GM12878 (cell line): ENCODE measurements around the gene CACNA2D1. TPM values are rescaled to one million over a fixed set of nuclear protein-coding genes. Genes with fewer than 3 reads are reported as not detected.

ENCODE experiments used
- ATAC-seq: fragments of 200-7000 bp; cut with Tn5 transposase; 3 replicates; pipeline ENCODE4 v1.9.1; 2020; ENCODE audit warnings: mild to moderate bottlenecking, moderate library complexity
- BruUV-seq: library from RNA; stranded (reverse); fragments of 400-500 nt; replicated peaks from 2 replicates; lab custom pipeline; 2021; lab: Mats Ljungman, UMichigan
- CTCF ChIA-PET: fragments of 300-600 bp; sonication (Branson Sonifier 250); formaldehyde crosslinking; extraction: SDS; loops from one replicate; lab custom pipeline; 2021; ENCODE audit warnings: inconsistent platforms; lab: Yijun Ruan, JAX
- POLR2A ChIA-PET: fragments of 350-600 bp; formaldehyde crosslinking; extraction: SDS; loops from one replicate; lab custom pipeline; 2021; ENCODE audit warnings: inconsistent platforms; lab: Charles Lee
- RAD21 ChIA-PET: fragments of 300-600 bp; sonication (Branson Sonifier 250); formaldehyde crosslinking; loops from one replicate; lab custom pipeline; 2023; ENCODE audit warnings: antibody characterized with exemption; ENCODE audit not compliant: unreplicated experiment; lab: Charles Lee
- SMC1A ChIA-PET: fragments of 300-600 bp; sonication (Branson Sonifier 250); formaldehyde crosslinking; loops from one replicate; lab custom pipeline; 2023; ENCODE audit not compliant: unreplicated experiment, uncharacterized antibody; lab: Charles Lee
- DNase-seq: peaks from one replicate; pipeline ENCODE4 v3.0.0-alpha.2; 2011; ENCODE audit warnings: low read depth, low spot score
- FAIRE-seq: peaks from 3 replicates; lab custom pipeline; 2011; peaks lifted over from hg19 to GRCh38; lab: Jason Lieb, UNC
- H2AFZ ChIP-seq: 2 replicates; pipeline ENCODE4 v1.6.0; 2011; ENCODE audit warnings: low read depth, low read length, control low read depth; ENCODE audit not compliant: control insufficient read depth
- H3K27ac ChIP-seq: 2 replicates; pipeline ENCODE4 v1.5.1; 2011; ENCODE audit warnings: control low read depth; ENCODE audit not compliant: control insufficient read depth, insufficient read depth
- H3K27me3 ChIP-seq, 2 experiments: replicated peaks in 1 of 2; 2 replicates each; pipeline versions ENCODE4 v1.6.0 to v1.6.1; 2011; ENCODE audit warnings: low read length in 1 of 2; ENCODE audit not compliant: control insufficient read depth in 2 of 2, insufficient read depth in 2 of 2
- H3K36me3 ChIP-seq, 2 experiments: 2 replicates each; pipeline ENCODE4 v1.5.1; 2011; ENCODE audit warnings: low read length in 1 of 2; ENCODE audit not compliant: control insufficient read depth in 2 of 2, insufficient read depth in 2 of 2
- H3K4me1 ChIP-seq: 2 replicates; pipeline ENCODE4 v1.6.1; 2011; ENCODE audit warnings: mild to moderate bottlenecking, low read length, moderate library complexity, mixed read lengths; ENCODE audit not compliant: control insufficient read depth, insufficient read depth
- H3K4me2 ChIP-seq: 2 replicates; pipeline ENCODE4 v1.6.0; 2011; ENCODE audit warnings: control low read depth; ENCODE audit not compliant: control insufficient read depth, insufficient read depth
- H3K4me3 ChIP-seq: fragments of 200-600 bp; sonication (generic); 2 replicates; pipeline ENCODE4 v1.5.1; 2016
- H3K79me2 ChIP-seq: 2 replicates; pipeline ENCODE4 v1.6.0; 2011; ENCODE audit warnings: low read length; ENCODE audit not compliant: control insufficient read depth, insufficient read depth
- H3K9ac ChIP-seq: 2 replicates; pipeline ENCODE4 v1.8.0; 2011; ENCODE audit warnings: low read length, control low read depth, mixed read lengths; ENCODE audit not compliant: control insufficient read depth, insufficient read depth
- H3K9me3 ChIP-seq: replicated peaks from 3 replicates; pipeline ENCODE4 v1.5.1; 2011; ENCODE audit warnings: mild to moderate bottlenecking, low read length; ENCODE audit not compliant: control insufficient read depth, insufficient read depth
- H4K20me1 ChIP-seq: 2 replicates; pipeline ENCODE4 v1.6.0; 2011; ENCODE audit not compliant: control insufficient read depth, insufficient read depth
- BRCA1 ChIP-seq: IDR thresholded peaks from 2 replicates; pipeline ENCODE4 v1.6.1; 2011; ENCODE audit warnings: low read depth, low read length, improper control_type of control experiment
- CUX1 ChIP-seq: IDR thresholded peaks from 2 replicates; pipeline ENCODE4 v1.6.1; 2012; ENCODE audit warnings: improper control_type of control experiment, low read depth, low read length; ENCODE audit not compliant: insufficient replicate concordance
- FOXK2 ChIP-seq: fragments of 450-650 bp; IDR thresholded peaks from 2 replicates; pipeline ENCODE4 v1.6.1; 2017; ENCODE audit warnings: mild to moderate bottlenecking, moderate library complexity
- IRF5 ChIP-seq: fragments of 450-650 bp; IDR thresholded peaks from 2 replicates; pipeline ENCODE4 v1.6.1; 2017; ENCODE audit warnings: borderline replicate concordance
- KAT2A ChIP-seq: conservative IDR thresholded peaks from 2 replicates; pipeline ENCODE4 v1.6.1; 2011; ENCODE audit warnings: low read depth, low read length; ENCODE audit not compliant: control insufficient read depth
- NKRF ChIP-seq: fragments of 450-650 bp; conservative IDR thresholded peaks from 2 replicates; pipeline ENCODE4 v1.6.1; 2017; ENCODE audit warnings: mild to moderate bottlenecking, moderate library complexity
- NR2C2 ChIP-seq: IDR thresholded peaks from 2 replicates; pipeline ENCODE4 v1.6.1; 2011; ENCODE audit warnings: borderline replicate concordance, low read depth; ENCODE audit not compliant: control insufficient read depth, insufficient read length
- PAX5 ChIP-seq: IDR thresholded peaks from 2 replicates; pipeline ENCODE4 v1.6.1; 2011; ENCODE audit warnings: low read depth, low read length, borderline replicate concordance
- PKNOX1 ChIP-seq: fragments of 450-650 bp; IDR thresholded peaks from 2 replicates; pipeline ENCODE4 v1.6.1; 2016; ENCODE audit warnings: mild to moderate bottlenecking
- POLR2AphosphoS5 ChIP-seq: IDR thresholded peaks from 2 replicates; pipeline ENCODE4 v1.6.1; 2011; ENCODE audit warnings: mild to moderate bottlenecking, low read length, inconsistent platforms
- STAT1 ChIP-seq: fragments of 450-650 bp; conservative IDR thresholded peaks from 2 replicates; pipeline ENCODE4 v1.6.1; 2014; ENCODE audit warnings: antibody characterized with exemption, mild to moderate bottlenecking
- USF1 ChIP-seq: IDR thresholded peaks from 2 replicates; pipeline ENCODE4 v1.6.1; 2011; ENCODE audit warnings: borderline replicate concordance, low read depth, mild to moderate bottlenecking, moderate library complexity, mixed read lengths, low read length; ENCODE audit not compliant: insufficient read depth; ENCODE audit errors: extremely low read length
- ZNF384 ChIP-seq: IDR thresholded peaks from 2 replicates; pipeline ENCODE4 v1.6.1; 2012; ENCODE audit warnings: low read depth, mild to moderate bottlenecking, low read length, improper control_type of control experiment, borderline replicate concordance
- WGBS: methylation state at CpG from one replicate; pipeline ENCODE4 v1.1.6; 2016; ENCODE audit warnings: low lambda C conversion rate; ENCODE audit not compliant: insufficient replicate concordance, insufficient coverage; ENCODE audit errors: missing lambda C conversion rate; 5-methylcytosine and 5-hydroxymethylcytosine counted together
- in situ Hi-C: fragments of 300-500 bp; cut with MboI; formaldehyde crosslinking; loops from 9 replicates; pipeline ENCODE4 v1.14.3; 2018; ENCODE audit warnings: mixed read lengths
- intact Hi-C: fragments of 100-400 bp; cut with micrococcal nuclease; formaldehyde crosslinking; loops from one replicate; pipeline ENCODE4 v1.14.2; 2022; ENCODE audit not compliant: unreplicated experiment
- polyA plus RNA-seq, 11 experiments: library from polyadenylated mRNA; depleted of rRNA in 4 of 11; unstranded in 6 of 11; stranded (reverse) in 5 of 11; fragments of >200 nt; fragmentation: Nextera tagmentation in 4 of 11; fragmentation: Illumina TruSeq in 1 of 11; extraction: Ambion mirVana in 4 of 11; extraction: Trizol in 1 of 11; gene quantifications; 1 replicate in 1 of 11; 2 replicates in 10 of 11; pipeline versions ENCODE4 v1.2.1 to v1.2.3, GENCODE V29; 2011 to 2016; ENCODE audit warnings: inconsistent platforms in 2 of 11, missing spikeins in 2 of 11, low read depth in 1 of 11
- total RNA-seq, 4 experiments: library from RNA; depleted of rRNA in 3 of 4; stranded (reverse); fragments of >200 nt in 3 of 4; fragmentation: Illumina TruSeq in 1 of 4; extraction: Trizol in 1 of 4; gene quantifications; 2 replicates each; pipeline versions ENCODE4 v1.2.1 to v1.2.3, GENCODE V29; 2013 to 2021

Gene CACNA2D1
- total and polyA plus RNA-seq, 10 of the 15 experiments (the other 5 are each of a cell fraction or from before 2014, with no cell fraction given) = 0.14 to 14.8 (median 0.97) TPM

GRCh38 chr7:82313269-82313668 lies 130.3 kb downstream of the CACNA2D1 start:
- WGBS = 0% methylated on average over 1 of the region's 1 CpG
- TF ChIP-seq PKNOX1 (no peak), IRF5 (no peak), CUX1 (no peak), STAT1 (no peak), USF1 (no peak), ZNF384 (no peak), POLR2AphosphoS5 (no peak), NKRF (no peak), PAX5 (no peak), FOXK2 (no peak), BRCA1 (no peak), KAT2A (no peak), NR2C2 (no peak)

More at GRCh38 chr7:82313269-82313668, 130.3 kb downstream of the CACNA2D1 start:
- ChIA-PET SMC1A (interaction anchor here (1.1 to 2.6 kb wide), 9 partner anchors 10 to 75 kb away, joined by 3 to 11 read pairs (median 4); no protein-coding TSS in a partner anchor), RAD21 (interaction anchor here (1.2 to 1.5 kb wide), 3 partner anchors 55 to 258 kb away, joined by 3 to 5 read pairs (median 3); no protein-coding TSS in a partner anchor), POLR2A (interaction anchor here (0.6 kb wide), 1 partner anchor 1762 kb away, joined by 5 read pairs; no protein-coding TSS in a partner anchor), CTCF (interaction anchor here (0.7 kb wide), 1 partner anchor 12 kb away, joined by 3 read pairs; no protein-coding TSS in a partner anchor)
- ATAC-seq (peak; percentile 45), FAIRE-seq (no peak), DNase-seq (no peak)
- no TSS peak for BruUV-seq
- no peaks in the 10 kb centered on the region for H3K27me3 ChIP-seq
- H3K4me3 ChIP-seq = no peak overlapping the region
- in situ Hi-C loops = no loop called here
- intact Hi-C loops = no loop called here
- no peak overlapping the region for H3K9ac ChIP-seq
- H3K79me2 ChIP-seq = no peaks in the 10 kb centered on the region
- no peak overlapping the region for H3K27ac ChIP-seq
- no peak overlapping the region for H2AFZ ChIP-seq
- H3K4me1 ChIP-seq = no peaks in the 10 kb centered on the region
- no peak overlapping the region for H3K4me2 ChIP-seq
- no peaks in the 10 kb centered on the region for H3K36me3 ChIP-seq
- no peaks in the 10 kb centered on the region for H3K9me3 ChIP-seq
- H4K20me1 ChIP-seq = no peaks in the 10 kb centered on the region
